ENCODE results near the gene SIK1.
"Not testable (repeated sequence)": the region's sequence is repeated elsewhere in the genome, so short reads cannot be mapped to it uniquely, and the experiment has no call there.

DNA sequence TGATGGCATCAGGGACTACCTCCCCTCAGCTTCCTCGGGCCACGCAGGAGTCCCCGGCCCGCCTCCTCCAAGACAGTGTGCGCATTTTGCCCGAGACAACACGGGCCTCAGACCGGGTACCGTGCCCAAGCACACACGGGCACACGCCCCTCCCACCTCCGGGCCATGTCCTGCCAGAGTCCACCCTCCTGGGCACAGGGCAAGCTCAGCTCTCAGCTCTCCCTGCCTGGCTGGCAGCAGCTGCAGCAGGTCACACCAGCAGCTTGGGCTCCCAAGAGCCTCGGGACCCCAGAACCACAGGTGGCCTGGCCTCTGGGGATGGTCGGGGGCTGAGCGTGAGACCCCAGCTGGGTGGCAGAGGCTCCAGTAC lies 29.5 kb downstream of the SIK1 start:
- TF ChIP-seq, protein P1, sequence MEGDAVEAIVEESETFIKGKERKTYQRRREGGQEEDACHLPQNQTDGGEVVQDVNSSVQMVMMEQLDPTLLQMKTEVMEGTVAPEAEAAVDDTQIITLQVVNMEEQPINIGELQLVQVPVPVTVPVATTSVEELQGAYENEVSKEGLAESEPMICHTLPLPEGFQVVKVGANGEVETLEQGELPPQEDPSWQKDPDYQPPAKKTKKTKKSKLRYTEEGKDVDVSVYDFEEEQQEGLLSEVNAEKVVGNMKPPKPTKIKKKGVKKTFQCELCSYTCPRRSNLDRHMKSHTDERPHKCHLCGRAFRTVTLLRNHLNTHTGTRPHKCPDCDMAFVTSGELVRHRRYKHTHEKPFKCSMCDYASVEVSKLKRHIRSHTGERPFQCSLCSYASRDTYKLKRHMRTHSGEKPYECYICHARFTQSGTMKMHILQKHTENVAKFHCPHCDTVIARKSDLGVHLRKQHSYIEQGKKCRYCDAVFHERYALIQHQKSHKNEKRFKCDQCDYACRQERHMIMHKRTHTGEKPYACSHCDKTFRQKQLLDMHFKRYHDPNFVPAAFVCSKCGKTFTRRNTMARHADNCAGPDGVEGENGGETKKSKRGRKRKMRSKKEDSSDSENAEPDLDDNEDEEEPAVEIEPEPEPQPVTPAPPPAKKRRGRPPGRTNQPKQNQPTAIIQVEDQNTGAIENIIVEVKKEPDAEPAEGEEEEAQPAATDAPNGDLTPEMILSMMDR (IDR thresholded peaks at IDR 0.05), result not testable (repeated sequence)
- TF ChIP-seq ZFX (IDR thresholded peaks at IDR 0.05; ENCODE audit: borderline replicate concordance), result not testable (repeated sequence)

Data from 22Rv1 (cell line).